GM18520 (cell line): ENCODE results near the gene SHROOM4.

Experiments
- ATAC-seq: cut with Tn5 transposase; IDR thresholded peaks from one replicate; pipeline ENCODE4 v1.9.1; 2021; ENCODE audit not compliant: unreplicated experiment

The SHROOM4 gene

GRCh38 chrX:50618788-50619558 is 195.0 kb downstream of the SHROOM4 start:
- no peak for ATAC-seq

GRCh38 chrX:50617183-50617582 is 196.8 kb downstream of the SHROOM4 start:
- ATAC-seq, result no peak

GRCh38 chrX:50615570-50616158 is 198.3 kb downstream of the SHROOM4 start:
- ATAC-seq, result no peak

- no peak for ATAC-seq
Observed at GRCh38 chrX:50614460-50614859, 199.5 kb downstream of the SHROOM4 start.

GRCh38 chrX:50613846-50614245 is 200.1 kb downstream of the SHROOM4 start:
- ATAC-seq, result no peak

GRCh38 chrX:50609796-50610195 is 204.2 kb downstream of the SHROOM4 start:
- ATAC-seq, result no peak

- no peak for ATAC-seq
Observed at GRCh38 chrX:50606300-50606950, 207.6 kb downstream of the SHROOM4 start.

GRCh38 chrX:50596056-50596455 is 217.9 kb downstream of the SHROOM4 start:
- ATAC-seq, result no peak

- ATAC-seq, result no peak
Observed at GRCh38 chrX:50594788-50595187, 219.2 kb downstream of the SHROOM4 start.

GRCh38 chrX:50586980-50587379 is 227.0 kb downstream of the SHROOM4 start:
- ATAC-seq, result no peak

- no peak for ATAC-seq
Observed at GRCh38 chrX:50586407-50586806, 227.6 kb downstream of the SHROOM4 start.

- no peak for ATAC-seq
Observed at GRCh38 chrX:50581405-50581804, 232.6 kb downstream of the SHROOM4 start.

GRCh38 chrX:50579955-50580354 is 234.0 kb downstream of the SHROOM4 start:
- peak; percentile 56 for ATAC-seq

- no peak for ATAC-seq
Observed at GRCh38 chrX:50577326-50577725, 236.7 kb downstream of the SHROOM4 start.

- no peak for ATAC-seq
Observed at GRCh38 chrX:50567636-50568035, 246.4 kb downstream of the SHROOM4 start.

GRCh38 chrX:50565718-50566117 is 248.3 kb downstream of the SHROOM4 start:
- no peak for ATAC-seq
